GM19328 (cell line): ENCODE results near the gene PRAMEF7.
"Not testable (repeated sequence)": the region's sequence is repeated elsewhere in the genome, so short reads cannot be mapped to it uniquely, and the experiment has no call there.

Experiments
- ATAC-seq: cut with Tn5 transposase; IDR thresholded peaks from one replicate; pipeline ENCODE4 v1.9.1; 2021; ENCODE audit warnings: mild to moderate bottlenecking, moderate library complexity; ENCODE audit not compliant: unreplicated experiment

Gene PRAMEF7

GRCh38 chr1:12916310-12916709 lies at the start of gene PRAMEF7:
PRAMEF7 (plus strand) TSS chr1:12916610; CDS start chr1:12917693, 1,083 bp downstream.
- ATAC-seq, result not testable (repeated sequence)

GRCh38 chr1:12878453-12878852 lies 38.0 kb upstream of the PRAMEF7 start:
- ATAC-seq, result not testable (repeated sequence)

GRCh38 chr1:12886101-12886500 lies 30.3 kb upstream of the PRAMEF7 start, which contains the start of gene PRAMEF4:
PRAMEF4 (minus strand) TSS chr1:12886201; CDS start chr1:12883394, 2,807 bp downstream.
- not testable (repeated sequence) for ATAC-seq

GRCh38 chr1:12898170-12898569 lies 18.2 kb upstream of the PRAMEF7 start, which contains the start of gene PRAMEF10:
PRAMEF10 (minus strand) TSS chr1:12898270; CDS start chr1:12895847, 2,423 bp downstream.
- ATAC-seq, result not testable (repeated sequence)

- ATAC-seq, result not testable (repeated sequence)
Observed at GRCh38 chr1:12899186-12899585, 17.2 kb upstream of the PRAMEF7 start.

GRCh38 chr1:12903793-12904572 lies 12.4 kb upstream of the PRAMEF7 start:
- not testable (repeated sequence) for ATAC-seq

- not testable (repeated sequence) for ATAC-seq
Observed at GRCh38 chr1:12921749-12922148, 5.3 kb downstream of the PRAMEF7 start.

GRCh38 chr1:12924368-12924767 lies 8.0 kb downstream of the PRAMEF7 start:
- not testable (repeated sequence) for ATAC-seq

GRCh38 chr1:12947480-12947879 lies 31.1 kb downstream of the PRAMEF7 start, which contains the start of gene PRAMEF6:
PRAMEF6 (minus strand) TSS chr1:12947580; CDS start chr1:12942518, 5,062 bp downstream.
- ATAC-seq, result not testable (repeated sequence)
